ENCODE measurements around the gene CCSER1. TPM values are rescaled to one million over a fixed set of nuclear protein-coding genes. Genes with fewer than 3 reads are reported as not detected.

Gene CCSER1
- total and polyA plus RNA-seq, 2 donors (not counting 1 experiment from before 2014, with no cell fraction given): 10.7 to 39.5 TPM

GRCh38 chr4:90614371-90614770 lies 487.2 kb downstream of the CCSER1 start:
- Histone ChIP-seq H3K79me2 (ENCODE audit: control insufficient read depth, insufficient read depth, low read length) (no peaks in the 10 kb centered on the region), H3K4me1 (ENCODE audit: control insufficient read depth in 2 of 2, insufficient read depth in 2 of 2, low read length in 2 of 2) (no peaks in the 10 kb centered on the region), H3K9ac (ENCODE audit: low read length) (no peak overlapping the region), H3K36me3 (replicated peaks in 1 of 2; ENCODE audit: control extremely low read depth in 1 of 2, control insufficient read depth in 1 of 2, extremely low read depth in 1 of 2, insufficient read depth in 2 of 2, low read length in 1 of 2) (no peaks in the 10 kb centered on the region), H3K4me3 (ENCODE audit: control extremely low read depth in 1 of 5, extremely low read depth in 1 of 5, insufficient read depth in 1 of 5, low read depth in 2 of 5, low read length in 4 of 5) (no peak overlapping the region), H2AFZ (ENCODE audit: insufficient read depth, low read depth, low read length, poor library complexity, severe bottlenecking) (no peak overlapping the region), H3K27me3 (replicated peaks in 1 of 4; ENCODE audit: control extremely low read depth in 1 of 4, control insufficient read depth in 3 of 4, insufficient read depth in 4 of 4, low read length in 3 of 4) (no peaks in the 10 kb centered on the region), H3K27ac (ENCODE audit: low read length in 2 of 2) (no peak overlapping the region), H3K9me3 (ENCODE audit: control extremely low read depth in 1 of 3, control insufficient read depth in 2 of 3, insufficient read depth in 1 of 3, low read length in 2 of 3) (no peaks in the 10 kb centered on the region), H4K20me1 (ENCODE audit: control insufficient read depth, insufficient read depth, low read length, poor library complexity, severe bottlenecking) (no peaks in the 10 kb centered on the region), H3K4me2 (replicated peaks; ENCODE audit: low read depth, low read length, poor library complexity, severe bottlenecking) (no peak overlapping the region)
- ChIA-PET POLR2A (no interaction called here), CTCF (no interaction called here)
- TF ChIP-seq CTCF (IDR thresholded peaks at IDR 0.05) (no peak), EZH2 (IDR thresholded peaks at IDR 0.05; ENCODE audit: borderline replicate concordance, insufficient read depth, low read depth, low read length, poor library complexity, severe bottlenecking) (no peak)
- no peaks in the 10 kb centered on the region for H3K27me3 Mint-ChIP-seq
- H3K4me3 Mint-ChIP-seq: no peak overlapping the region
- H3K27ac Mint-ChIP-seq: no peak overlapping the region
- DNase-seq: no peak
- intact Hi-C loops (cut with micrococcal nuclease): no loop called here
- WGBS (ENCODE audit: insufficient coverage): 86% methylated on average over 1 of the region's 2 CpGs
- no peak for ATAC-seq (ENCODE audit: low read depth)
- H3K9me3 Mint-ChIP-seq (ENCODE audit: insufficient read depth): peaks cover 3% of the 10 kb centered on the region
- no peaks in the 10 kb centered on the region for H3K4me1 Mint-ChIP-seq

GRCh38 chr4:90621080-90621479 lies 493.9 kb downstream of the CCSER1 start:
- H3K4me3 Mint-ChIP-seq: no peak overlapping the region
- DNase-seq: no peak
- CTCF ChIA-PET: no interaction called here

More at GRCh38 chr4:90621080-90621479, 493.9 kb downstream of the CCSER1 start:
- Histone ChIP-seq H3K4me2 (replicated peaks; ENCODE audit: low read depth, low read length, poor library complexity, severe bottlenecking) (no peak overlapping the region), H3K79me2 (ENCODE audit: control insufficient read depth, insufficient read depth, low read length) (no peaks in the 10 kb centered on the region), H3K4me1 (ENCODE audit: control insufficient read depth in 2 of 2, insufficient read depth in 2 of 2, low read length in 2 of 2) (no peaks in the 10 kb centered on the region), H3K36me3 (replicated peaks in 1 of 2; ENCODE audit: control extremely low read depth in 1 of 2, control insufficient read depth in 1 of 2, extremely low read depth in 1 of 2, insufficient read depth in 2 of 2, low read length in 1 of 2) (no peaks in the 10 kb centered on the region), H4K20me1 (ENCODE audit: control insufficient read depth, insufficient read depth, low read length, poor library complexity, severe bottlenecking) (no peaks in the 10 kb centered on the region), H3K27ac (ENCODE audit: low read length in 2 of 2) (no peak overlapping the region), H3K4me3 (ENCODE audit: control extremely low read depth in 1 of 5, extremely low read depth in 1 of 5, insufficient read depth in 1 of 5, low read depth in 2 of 5, low read length in 4 of 5) (no peak overlapping the region), H2AFZ (ENCODE audit: insufficient read depth, low read depth, low read length, poor library complexity, severe bottlenecking) (no peak overlapping the region), H3K27me3 (replicated peaks in 1 of 4; ENCODE audit: control extremely low read depth in 1 of 4, control insufficient read depth in 3 of 4, insufficient read depth in 4 of 4, low read length in 3 of 4) (no peaks in the 10 kb centered on the region), H3K9ac (ENCODE audit: low read length) (no peak overlapping the region), H3K9me3 (ENCODE audit: control extremely low read depth in 1 of 3, control insufficient read depth in 2 of 3, insufficient read depth in 1 of 3, low read length in 2 of 3) (no peaks in the 10 kb centered on the region)
- no peaks in the 10 kb centered on the region for H3K27me3 Mint-ChIP-seq
- H3K9me3 Mint-ChIP-seq (ENCODE audit: insufficient read depth): no peaks in the 10 kb centered on the region
- intact Hi-C loops (cut with micrococcal nuclease): no loop called here
- TF ChIP-seq CTCF (IDR thresholded peaks at IDR 0.05): no peak
- TF ChIP-seq EZH2 (IDR thresholded peaks at IDR 0.05; ENCODE audit: borderline replicate concordance, insufficient read depth, low read depth, low read length, poor library complexity, severe bottlenecking): no peak
- H3K27ac Mint-ChIP-seq: no peak overlapping the region
- no peaks in the 10 kb centered on the region for H3K4me1 Mint-ChIP-seq
- 100% methylated on average over 1 of the region's 1 CpG for WGBS (ENCODE audit: insufficient coverage)
- no peak for ATAC-seq (ENCODE audit: low read depth)
- POLR2A ChIA-PET: no interaction called here

All from B cell (primary cell).